ENCODE results near the gene EIF4H.

- no peak for TF ChIP-seq POLR2AphosphoS5 (IDR thresholded peaks at IDR 0.05; ENCODE audit: insufficient read depth, low read depth, low read length)
- TF ChIP-seq MYC (IDR thresholded peaks at IDR 0.05; ENCODE audit: low read depth, low read length) = no peak
- no peak for TF ChIP-seq CTCF (IDR thresholded peaks at IDR 0.05; ENCODE audit: extremely low read depth in 1 of 2, insufficient read depth in 1 of 2, low read depth in 1 of 2, low read length in 2 of 2)
- no peak for TF ChIP-seq POLR2A (IDR thresholded peaks at IDR 0.05; ENCODE audit: low read depth, low read length)
- no peak for TF ChIP-seq EZH2 (IDR thresholded peaks at IDR 0.05; ENCODE audit: borderline replicate concordance, low read depth, low read length, severe bottlenecking)
- TF ChIP-seq JUN (IDR thresholded peaks at IDR 0.05; ENCODE audit: borderline replicate concordance, insufficient read depth, insufficient read length, low read depth) = no peak
- no peak for TF ChIP-seq MAX (IDR thresholded peaks at IDR 0.05; ENCODE audit: insufficient read depth, insufficient read length)
- TF ChIP-seq FOS (IDR thresholded peaks at IDR 0.05; ENCODE audit: borderline replicate concordance, insufficient read depth, low read length) = no peak
Measured at GRCh38 chr7:74173074-74173473, 1.1 kb upstream of the EIF4H start.
